ENCODE measurements around the gene PRDX5.

Gene PRDX5

GRCh38 chr11:64369440-64370421 is 51.8 kb downstream of the PRDX5 start:
- Histone ChIP-seq H3K36me3 (ENCODE audit: control insufficient read depth in 2 of 2, insufficient read depth in 1 of 2, low read length in 2 of 2) (peaks cover 0 to 32% of the 10 kb centered on the region in 2 experiments; a peak in 2 of 3 replicates), H3K9me3 (ENCODE audit: control insufficient read depth, insufficient read depth, low read depth, low read length) (no peaks in the 10 kb centered on the region), H3K4me3 (ENCODE audit: low read depth, low read length) (no peak overlapping the region), H3K4me1 (ENCODE audit: control insufficient read depth, insufficient read depth, low read length) (no peaks in the 10 kb centered on the region), H3K27ac (ENCODE audit: extremely low read depth, low read depth, low read length) (no peak overlapping the region)
- no peak for TF ChIP-seq ZNF274 (IDR thresholded peaks at IDR 0.05; ENCODE audit: low read length)
- no peak for TF ChIP-seq ZNF274 (tag by site-specific recombination; IDR thresholded peaks at IDR 0.05; ENCODE audit: borderline replicate concordance)
- TF ChIP-seq EGR2 (tag by site-specific recombination; IDR thresholded peaks at IDR 0.05; ENCODE audit: low read depth), result no peak
- CTCF ChIA-PET, result no interaction called here
- POLR2A ChIA-PET, result interaction anchor here (1.2 kb wide), 1 partner anchor 13 kb away, joined by 8 read pairs; no protein-coding TSS in a partner anchor

GRCh38 chr11:64371201-64371600 is 53.3 kb downstream of the PRDX5 start:
- ChIA-PET POLR2A (no interaction called here), CTCF (no interaction called here)
- H3K27ac ChIP-seq (ENCODE audit: extremely low read depth, low read depth, low read length), result no peak overlapping the region

More at GRCh38 chr11:64371201-64371600, 53.3 kb downstream of the PRDX5 start:
- Histone ChIP-seq H3K9me3 (ENCODE audit: control insufficient read depth, insufficient read depth, low read depth, low read length) (no peaks in the 10 kb centered on the region), H3K36me3 (ENCODE audit: control insufficient read depth in 2 of 2, insufficient read depth in 1 of 2, low read length in 2 of 2) (peaks cover 0 to 25% of the 10 kb centered on the region in 2 experiments; a peak in 2 of 3 replicates), H3K4me1 (ENCODE audit: control insufficient read depth, insufficient read depth, low read length) (no peaks in the 10 kb centered on the region), H3K4me3 (ENCODE audit: low read depth, low read length) (no peak overlapping the region)
- no peak for TF ChIP-seq PRDM4 (tag by site-specific recombination; IDR thresholded peaks at IDR 0.05)
- no peak for TF ChIP-seq ZNF350 (tag by site-specific recombination; IDR thresholded peaks at IDR 0.05)
- no peak for TF ChIP-seq ZNF274 (IDR thresholded peaks at IDR 0.05; ENCODE audit: low read length)
- TF ChIP-seq ZNF274 (tag by site-specific recombination; IDR thresholded peaks at IDR 0.05; ENCODE audit: borderline replicate concordance), result no peak
- no peak for TF ChIP-seq ZNF600 (tag by site-specific recombination; IDR thresholded peaks at IDR 0.05)
- TF ChIP-seq ELK4 (IDR thresholded peaks at IDR 0.05; ENCODE audit: borderline replicate concordance, low read depth, low read length), result no peak
- no peak for TF ChIP-seq ZBTB1 (tag by site-specific recombination; IDR thresholded peaks at IDR 0.05)
- TF ChIP-seq ZNF701 (tag by site-specific recombination; IDR thresholded peaks at IDR 0.05), result no peak
- no peak for TF ChIP-seq TSHZ1 (tag by site-specific recombination; IDR thresholded peaks at IDR 0.05; ENCODE audit: borderline replicate concordance)
- TF ChIP-seq ZNF449 (tag by site-specific recombination; IDR thresholded peaks at IDR 0.05), result no peak
- TF ChIP-seq ZNF610 (tag by site-specific recombination; IDR thresholded peaks at IDR 0.05; ENCODE audit: borderline replicate concordance), result no peak
- TF ChIP-seq REPIN1 (tag by site-specific recombination; IDR thresholded peaks at IDR 0.05; ENCODE audit: low read depth), result no peak
- TF ChIP-seq BCL11A (tag by site-specific recombination; IDR thresholded peaks at IDR 0.05; ENCODE audit: low read depth), result no peak

Data from HEK293 (cell line).